ENCODE measurements around the gene LDHB.
"Not testable (repeated sequence)": the region's sequence is repeated elsewhere in the genome, so short reads cannot be mapped to it uniquely, and the experiment has no call there.

Gene LDHB

GRCh38 chr12:21661396-21662093 lies 3.9 kb upstream of the LDHB start:
- not testable (repeated sequence) for DNase-seq

GRCh38 chr12:21659383-21659782 lies 1.7 kb upstream of the LDHB start:
- no peak for DNase-seq

- peak in 39 of 51 donors; percentile 4 to 90 (median 38) for DNase-seq
Measured at GRCh38 chr12:21656905-21657325, 727 bp downstream of the LDHB start.

- DNase-seq: no peak
Measured at GRCh38 chr12:21655591-21655990, 2.1 kb downstream of the LDHB start.

- DNase-seq: no peak
Measured at GRCh38 chr12:21651821-21652220, 5.8 kb downstream of the LDHB start.

GRCh38 chr12:21650997-21651396 lies 6.6 kb downstream of the LDHB start:
- DNase-seq: no peak

GRCh38 chr12:21649034-21649433 lies 8.6 kb downstream of the LDHB start:
- DNase-seq: no peak

- no peak for DNase-seq
Measured at GRCh38 chr12:21648378-21648777, 9.3 kb downstream of the LDHB start.

GRCh38 chr12:21647179-21647578 lies 10.5 kb downstream of the LDHB start:
- no peak for DNase-seq

- not testable (repeated sequence) for DNase-seq
Measured at GRCh38 chr12:21645041-21645500, 12.6 kb downstream of the LDHB start.

- no peak for DNase-seq
Measured at GRCh38 chr12:21644516-21644915, 13.1 kb downstream of the LDHB start.

- no peak for DNase-seq
Measured at GRCh38 chr12:21643758-21644157, 13.9 kb downstream of the LDHB start.

GRCh38 chr12:21642707-21643389 lies 14.8 kb downstream of the LDHB start:
- no peak for DNase-seq

GRCh38 chr12:21638054-21638891 lies 19.4 kb downstream of the LDHB start:
- no peak for DNase-seq

- DNase-seq: no peak
Measured at GRCh38 chr12:21634245-21634644, 23.4 kb downstream of the LDHB start.

- no peak for DNase-seq
Measured at GRCh38 chr12:21631367-21631766, 26.3 kb downstream of the LDHB start.

- DNase-seq: no peak
Measured at GRCh38 chr12:21627924-21628323, 29.7 kb downstream of the LDHB start.

GRCh38 chr12:21618566-21618965 lies 39.1 kb downstream of the LDHB start:
- no peak for DNase-seq

- no peak for DNase-seq
Measured at GRCh38 chr12:21617030-21617429, 40.6 kb downstream of the LDHB start.

- no peak for DNase-seq
Measured at GRCh38 chr12:21615431-21615830, 42.2 kb downstream of the LDHB start.

GRCh38 chr12:21614506-21614905 lies 43.1 kb downstream of the LDHB start:
- DNase-seq: no peak

GRCh38 chr12:21613931-21614330 lies 43.7 kb downstream of the LDHB start:
- DNase-seq: no peak
